ENCODE results near the gene ATP8A2. TPM values are rescaled to one million over a fixed set of nuclear protein-coding genes. Genes with fewer than 3 reads are reported as not detected.

ATP8A2 gene
- polyA plus RNA-seq, 3 donors: not detected

DNA sequence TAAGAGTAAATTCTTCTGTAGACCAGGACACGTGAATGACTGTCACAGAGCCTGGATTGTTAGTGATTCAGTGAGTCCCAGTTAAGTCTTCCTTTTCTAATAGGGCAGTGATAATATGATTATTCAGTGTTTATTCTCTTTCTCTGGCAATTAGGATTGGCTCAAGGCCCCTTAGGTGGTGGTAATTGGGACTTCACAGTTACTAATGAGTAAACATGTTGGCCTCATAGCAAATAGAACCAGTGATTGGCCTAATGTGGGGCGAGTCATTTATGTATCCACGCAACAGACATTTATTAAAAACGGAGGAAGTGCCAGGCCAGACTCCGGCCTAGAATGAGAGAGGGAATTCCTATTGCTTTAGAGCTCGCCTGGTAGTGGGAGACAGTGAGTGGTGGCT, 607.6 kb downstream of the ATP8A2 start:
- peaks cover 10 to 18% (median 14%) of the 10 kb centered on the region in 3 donors for H3K27me3 Mint-ChIP-seq (ENCODE audit: low read depth in 3 of 3)
- H3K79me2 ChIP-seq (ENCODE audit: insufficient read depth, low read length): no peaks in the 10 kb centered on the region
- no peaks in the 10 kb centered on the region for H3K36me3 ChIP-seq (replicated peaks in 1 of 2; ENCODE audit: control insufficient read depth in 1 of 2, insufficient read depth in 2 of 2, low read length in 2 of 2)
- H3K27ac ChIP-seq (ENCODE audit: low read depth in 1 of 2, low read length in 2 of 2): no peak overlapping the region
- no peaks in the 10 kb centered on the region for H3K9me3 ChIP-seq (replicated peaks in 1 of 2; ENCODE audit: control insufficient read depth in 1 of 2, insufficient read depth in 1 of 2, low read length in 2 of 2)
- H3K4me2 ChIP-seq (replicated peaks; ENCODE audit: extremely low read depth, low read length, poor library complexity, severe bottlenecking): no peak overlapping the region
- H3K4me3 ChIP-seq (replicated peaks in 1 of 3; ENCODE audit: low read depth in 2 of 3, low read length in 3 of 3): no peak overlapping the region
- no peak overlapping the region for H3K9ac ChIP-seq (ENCODE audit: insufficient read depth, low read length, poor library complexity, severe bottlenecking)
- no peak overlapping the region for H2AFZ ChIP-seq (ENCODE audit: insufficient read depth, low read depth, low read length, poor library complexity, severe bottlenecking)
- H3K4me1 Mint-ChIP-seq: peaks cover 4% of the 10 kb centered on the region
- DNase-seq: no peak
- no peak overlapping the region for H3K4me3 Mint-ChIP-seq
- 90% methylated on average over 5 of the region's 6 CpGs for WGBS (ENCODE audit: insufficient coverage)
- peaks cover 0 to 13% of the 10 kb centered on the region in 2 donors for H3K27me3 ChIP-seq (ENCODE audit: control insufficient read depth in 2 of 2, insufficient read depth in 2 of 2, low read length in 2 of 2)
- H3K27ac Mint-ChIP-seq: peak overlapping the region in 1 of 7 donors; percentile 38
- TF ChIP-seq, protein P1, sequence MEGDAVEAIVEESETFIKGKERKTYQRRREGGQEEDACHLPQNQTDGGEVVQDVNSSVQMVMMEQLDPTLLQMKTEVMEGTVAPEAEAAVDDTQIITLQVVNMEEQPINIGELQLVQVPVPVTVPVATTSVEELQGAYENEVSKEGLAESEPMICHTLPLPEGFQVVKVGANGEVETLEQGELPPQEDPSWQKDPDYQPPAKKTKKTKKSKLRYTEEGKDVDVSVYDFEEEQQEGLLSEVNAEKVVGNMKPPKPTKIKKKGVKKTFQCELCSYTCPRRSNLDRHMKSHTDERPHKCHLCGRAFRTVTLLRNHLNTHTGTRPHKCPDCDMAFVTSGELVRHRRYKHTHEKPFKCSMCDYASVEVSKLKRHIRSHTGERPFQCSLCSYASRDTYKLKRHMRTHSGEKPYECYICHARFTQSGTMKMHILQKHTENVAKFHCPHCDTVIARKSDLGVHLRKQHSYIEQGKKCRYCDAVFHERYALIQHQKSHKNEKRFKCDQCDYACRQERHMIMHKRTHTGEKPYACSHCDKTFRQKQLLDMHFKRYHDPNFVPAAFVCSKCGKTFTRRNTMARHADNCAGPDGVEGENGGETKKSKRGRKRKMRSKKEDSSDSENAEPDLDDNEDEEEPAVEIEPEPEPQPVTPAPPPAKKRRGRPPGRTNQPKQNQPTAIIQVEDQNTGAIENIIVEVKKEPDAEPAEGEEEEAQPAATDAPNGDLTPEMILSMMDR (IDR thresholded peaks at IDR 0.05): no peak
- H3K9me3 Mint-ChIP-seq: peaks cover 0 to 5% (median 3%) of the 10 kb centered on the region in 7 donors
- intact Hi-C loops (cut with micrococcal nuclease): no loop called here
- no peaks in the 10 kb centered on the region for H4K20me1 ChIP-seq (ENCODE audit: insufficient read depth, low read length)
- H3K36me3 Mint-ChIP-seq: no peaks in the 10 kb centered on the region
- no peaks in the 10 kb centered on the region for H3K4me1 ChIP-seq (ENCODE audit: control insufficient read depth in 1 of 2, insufficient read depth in 2 of 2, low read length in 2 of 2)

DNA sequence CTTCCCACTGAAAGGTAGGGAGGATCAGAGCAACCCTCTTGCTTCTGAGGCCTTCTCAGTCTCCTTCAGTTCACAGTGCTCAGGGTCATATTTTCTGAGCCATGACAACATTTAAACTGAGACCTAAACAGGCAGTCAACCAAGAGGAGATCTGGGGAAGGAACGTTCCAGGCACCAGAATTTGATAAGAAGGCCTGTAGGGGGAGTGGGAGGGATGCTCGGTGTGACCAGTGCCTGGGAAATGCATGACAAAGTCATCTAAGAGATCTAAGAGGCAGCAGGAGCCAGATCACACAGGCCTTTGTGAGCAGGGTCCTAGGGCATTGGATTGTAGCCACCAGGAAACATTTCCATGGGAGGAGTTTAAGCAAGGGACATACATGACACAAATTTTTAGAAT, 608.5 kb downstream of the ATP8A2 start:
- Histone ChIP-seq H4K20me1 (ENCODE audit: insufficient read depth, low read length) (no peaks in the 10 kb centered on the region), H3K36me3 (replicated peaks in 1 of 2; ENCODE audit: control insufficient read depth in 1 of 2, insufficient read depth in 2 of 2, low read length in 2 of 2) (no peaks in the 10 kb centered on the region), H3K9me3 (replicated peaks in 1 of 2; ENCODE audit: control insufficient read depth in 1 of 2, insufficient read depth in 1 of 2, low read length in 2 of 2) (no peaks in the 10 kb centered on the region), H3K27ac (ENCODE audit: low read depth in 1 of 2, low read length in 2 of 2) (no peak overlapping the region), H2AFZ (ENCODE audit: insufficient read depth, low read depth, low read length, poor library complexity, severe bottlenecking) (no peak overlapping the region), H3K4me2 (replicated peaks; ENCODE audit: extremely low read depth, low read length, poor library complexity, severe bottlenecking) (no peak overlapping the region), H3K4me3 (replicated peaks in 1 of 3; ENCODE audit: low read depth in 2 of 3, low read length in 3 of 3) (no peak overlapping the region), H3K9ac (ENCODE audit: insufficient read depth, low read length, poor library complexity, severe bottlenecking) (no peak overlapping the region), H3K27me3 (ENCODE audit: control insufficient read depth in 2 of 2, insufficient read depth in 2 of 2, low read length in 2 of 2) (peaks cover 0 to 13% of the 10 kb centered on the region in 2 donors), H3K79me2 (ENCODE audit: insufficient read depth, low read length) (no peaks in the 10 kb centered on the region), H3K4me1 (ENCODE audit: control insufficient read depth in 1 of 2, insufficient read depth in 2 of 2, low read length in 2 of 2) (no peaks in the 10 kb centered on the region)
- H3K4me3 Mint-ChIP-seq: no peak overlapping the region
- peaks cover 4% of the 10 kb centered on the region for H3K4me1 Mint-ChIP-seq
- TF ChIP-seq, protein P1 (IDR thresholded peaks at IDR 0.05): no peak
- peaks cover 6 to 18% (median 11%) of the 10 kb centered on the region in 3 donors for H3K27me3 Mint-ChIP-seq (ENCODE audit: low read depth in 3 of 3)
- H3K9me3 Mint-ChIP-seq: peaks cover 0 to 4% (median 2%) of the 10 kb centered on the region in 7 donors
- no peak for DNase-seq
- no peak overlapping the region for H3K27ac Mint-ChIP-seq
- H3K36me3 Mint-ChIP-seq: no peaks in the 10 kb centered on the region
- 49% methylated on average over 2 of the region's 2 CpGs for WGBS (ENCODE audit: insufficient coverage)
- intact Hi-C loops (cut with micrococcal nuclease): no loop called here

All from CD14-positive monocyte (primary cell).